GM19240 (cell line): Measurements from ENCODE around the gene ARL10.

Experiments used
- DNase-seq: peaks from one replicate; pipeline ENCODE4 v3.0.0; 2011; ENCODE audit warnings: low spot score; ENCODE audit not compliant: insufficient read length

The ARL10 gene

GRCh38 chr5:176410486-176411180 lies 45.3 kb downstream of the ARL10 start:
- no peak for DNase-seq

DNA sequence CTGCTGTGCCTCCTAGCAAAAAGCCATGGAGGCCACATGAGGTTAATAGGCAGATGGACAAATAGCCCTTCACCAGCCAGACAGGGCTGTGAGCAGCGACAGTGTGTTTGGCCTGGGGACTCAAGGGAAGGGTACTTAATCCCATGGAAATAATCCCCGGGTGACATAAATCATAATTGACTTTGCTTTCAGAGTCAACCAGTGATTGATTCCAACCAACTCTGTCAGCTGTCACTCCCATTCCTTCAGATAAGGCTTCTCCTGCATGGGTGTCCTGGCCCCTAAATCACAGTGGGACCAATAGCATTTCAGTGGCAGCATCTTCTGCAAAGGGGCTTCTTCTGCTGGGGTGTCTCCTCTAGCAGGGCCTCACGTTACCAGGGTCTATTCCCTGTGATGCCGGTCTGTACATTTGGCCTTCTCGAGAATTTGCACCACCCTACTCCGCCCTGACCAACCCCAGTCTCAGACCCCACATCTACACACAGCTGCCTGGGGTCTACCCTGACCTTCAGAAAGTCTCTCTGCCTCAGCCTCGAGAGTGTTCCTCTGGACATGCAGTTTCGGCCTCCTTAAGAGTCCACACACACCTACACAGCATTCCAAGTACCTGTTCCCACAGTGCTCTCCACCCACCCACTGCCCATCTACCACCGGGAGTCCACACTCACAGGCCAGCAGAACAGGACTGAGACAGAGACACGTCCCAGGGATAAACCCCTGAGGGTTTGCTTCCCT lies 47.4 kb downstream of the ARL10 start:
- DNase-seq: no peak

DNA sequence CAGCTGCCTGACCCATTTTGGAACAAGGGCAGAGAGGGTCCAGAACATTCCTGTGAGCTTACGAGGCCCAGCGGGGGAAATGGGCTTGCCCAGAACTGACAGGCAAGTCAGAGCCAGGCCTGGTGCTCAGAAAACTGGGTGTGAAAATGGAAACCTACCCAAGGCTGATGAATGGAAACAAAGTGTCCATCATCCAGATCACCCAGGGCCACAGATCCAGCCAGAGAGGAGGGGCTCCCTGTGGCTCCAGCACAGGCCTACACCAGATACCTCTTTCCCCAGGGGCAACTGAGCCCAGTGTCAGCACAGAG lies 47.9 kb downstream of the ARL10 start:
- no peak for DNase-seq

GRCh38 chr5:176413709-176414191 lies 48.5 kb downstream of the ARL10 start:
- DNase-seq: no peak

DNA sequence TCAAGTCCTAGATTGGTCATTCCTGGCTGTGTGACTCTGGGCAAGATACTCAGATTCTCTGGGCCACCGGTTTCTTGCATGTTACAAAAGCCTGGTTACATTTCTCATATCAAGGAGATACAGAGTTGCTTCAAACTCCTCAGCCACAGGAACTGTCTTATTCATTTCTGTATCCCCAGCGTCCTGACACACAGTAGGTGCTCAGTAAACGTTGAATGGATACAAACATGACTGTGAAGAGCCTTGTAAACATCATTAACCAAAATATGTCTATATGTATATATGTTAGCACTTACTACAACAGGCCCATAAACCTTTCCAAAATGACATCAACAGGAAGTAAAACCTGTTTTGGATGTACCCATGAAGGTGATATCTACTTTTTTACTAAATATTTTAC lies 49.4 kb downstream of the ARL10 start:
- no peak for DNase-seq

DNA sequence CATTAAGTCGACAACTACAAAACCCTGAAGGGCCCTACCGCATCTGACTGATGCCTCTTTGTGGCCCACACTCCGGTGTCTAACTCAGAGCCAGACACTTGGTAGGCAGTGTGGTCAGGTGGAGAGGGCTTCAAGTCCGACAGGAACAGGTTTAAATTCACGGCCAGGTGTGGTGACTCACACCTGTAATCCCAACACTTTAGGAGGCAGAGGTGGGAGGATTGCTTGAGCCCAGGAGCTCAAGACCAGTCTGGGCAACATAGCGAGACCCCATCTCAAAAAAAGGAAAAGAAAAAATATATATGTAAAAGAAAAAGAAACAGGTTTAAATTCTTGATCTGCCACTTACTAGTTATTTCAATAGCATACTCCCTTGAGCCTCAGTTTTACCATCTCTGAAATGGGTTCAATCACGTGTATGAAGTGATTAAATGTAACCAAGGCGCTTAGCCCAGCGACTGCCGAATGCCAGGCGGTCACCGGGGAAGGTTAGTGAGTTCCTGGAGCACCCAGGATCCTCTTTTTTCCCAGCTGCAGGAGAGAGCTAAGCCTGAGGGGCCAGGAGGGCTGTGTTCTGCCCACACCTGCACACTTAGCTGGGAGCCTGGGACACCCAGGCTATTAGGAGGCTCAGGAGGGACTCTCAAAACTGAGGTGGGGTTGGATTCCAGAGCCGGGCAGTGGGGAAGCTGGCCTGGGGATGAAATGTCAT lies 50.1 kb downstream of the ARL10 start:
- DNase-seq: no peak

GRCh38 chr5:176415952-176416924 lies 51.0 kb downstream of the ARL10 start, which contains the start of gene CLTB:
Gene CLTB (minus strand): TSS chr5:176416539. CDS start chr5:176416363, 176 bp downstream.
- DNase-seq: peak; percentile 80

DNA sequence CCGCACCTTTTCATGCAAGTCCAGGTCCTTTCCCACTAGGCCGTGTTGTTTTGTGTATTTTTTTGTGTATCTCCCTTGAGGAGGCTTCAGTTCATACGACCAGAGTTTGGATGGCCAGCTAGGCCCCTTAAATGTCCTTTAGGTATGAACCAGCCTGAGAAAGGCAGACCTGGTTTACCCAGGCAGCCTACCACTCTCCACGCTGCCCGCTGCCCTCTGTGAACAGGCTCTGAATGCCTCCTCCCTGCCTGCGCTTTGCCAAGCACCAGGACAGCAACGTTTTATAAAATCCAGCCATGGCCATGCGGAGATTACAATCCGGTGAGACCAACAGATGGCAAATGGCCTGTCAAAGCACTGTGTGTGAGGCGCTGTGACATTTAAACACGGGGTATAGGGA lies 51.7 kb downstream of the ARL10 start:
- DNase-seq: no peak

DNA sequence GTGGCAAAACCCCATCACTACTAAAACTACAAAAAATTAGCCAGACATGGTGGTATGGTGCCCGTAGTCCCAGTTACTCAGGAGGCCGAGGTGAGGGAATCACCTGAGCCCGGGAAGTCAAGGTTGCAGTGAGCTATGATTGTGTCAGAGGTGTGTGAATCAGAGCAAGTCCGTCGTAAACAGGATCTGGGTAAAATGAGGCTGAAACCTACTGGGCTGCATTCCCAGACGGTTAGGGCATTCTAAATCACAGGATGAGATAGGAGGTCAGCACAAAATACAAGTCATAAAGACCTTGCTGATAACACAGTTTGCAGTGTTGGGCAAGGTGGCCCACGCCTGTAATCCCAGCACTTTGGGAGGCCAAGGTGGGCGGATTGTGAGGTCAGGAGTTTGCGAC lies 53.0 kb downstream of the ARL10 start:
- no peak for DNase-seq

DNA sequence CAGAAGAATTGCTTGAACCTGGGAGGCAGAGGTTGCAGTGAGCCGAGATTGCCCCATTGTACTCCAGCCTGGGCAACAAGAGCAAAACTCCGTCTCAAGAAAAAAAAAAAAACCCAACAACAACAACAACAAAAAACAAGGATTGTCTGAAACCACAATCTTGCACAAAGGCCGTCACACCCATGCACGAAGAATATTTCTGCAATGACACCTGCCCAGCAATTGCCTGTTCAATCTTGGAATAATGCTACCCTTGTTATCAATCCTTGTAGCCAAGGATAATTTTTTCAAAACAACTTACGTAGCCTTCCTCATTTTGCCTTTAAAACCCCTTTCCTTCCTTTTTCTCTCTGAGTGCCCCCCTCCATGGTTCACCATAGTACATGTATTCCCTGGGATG lies 54.8 kb downstream of the ARL10 start:
- no peak for DNase-seq

DNA sequence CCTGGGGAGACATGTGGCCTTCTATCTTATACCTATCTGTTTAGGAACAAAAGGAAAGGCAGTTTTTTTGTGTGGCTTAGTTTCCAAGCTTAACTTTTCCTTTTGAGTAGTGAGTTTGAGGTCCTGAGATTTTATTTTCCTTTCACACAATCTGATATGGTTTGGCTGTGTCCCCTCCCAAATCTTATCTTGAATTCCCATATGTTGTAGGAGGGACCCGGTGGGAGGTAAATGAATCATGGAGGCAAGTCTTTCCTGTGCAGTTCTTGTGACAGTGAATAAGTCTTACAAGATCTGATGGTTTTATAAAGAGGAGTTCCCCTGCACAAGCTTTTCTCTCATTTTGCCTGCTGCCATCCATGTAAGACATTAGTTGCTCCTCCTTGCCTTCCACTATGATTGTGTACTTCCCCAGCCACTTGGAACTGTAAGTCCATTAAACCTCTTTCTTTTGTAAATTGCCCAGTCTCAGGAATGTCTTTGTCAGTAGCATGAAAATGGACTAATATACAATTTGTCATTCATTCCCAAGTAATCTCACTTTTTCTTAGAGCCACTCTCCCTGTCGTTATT lies 55.8 kb downstream of the ARL10 start:
- DNase-seq: no peak

DNA sequence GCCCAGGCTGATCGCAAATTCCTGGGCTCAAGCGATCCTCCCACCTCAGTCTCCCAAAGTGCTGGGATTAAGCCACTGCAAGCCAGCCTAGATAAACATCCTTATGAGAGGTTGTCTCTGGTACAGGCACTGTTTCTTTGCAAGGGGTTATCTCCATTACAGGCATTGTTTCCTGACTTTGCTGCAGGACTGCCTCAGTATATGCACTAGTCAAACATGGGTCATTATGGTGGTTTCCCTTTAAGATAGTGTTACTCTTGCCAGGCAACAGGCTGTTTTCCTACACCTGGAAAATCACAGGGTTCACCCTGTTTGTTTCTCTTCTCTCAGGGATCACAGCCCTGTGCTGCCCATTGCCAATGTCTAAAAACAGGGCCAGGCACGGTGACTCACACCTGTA lies 58.9 kb downstream of the ARL10 start:
- no peak for DNase-seq

DNA sequence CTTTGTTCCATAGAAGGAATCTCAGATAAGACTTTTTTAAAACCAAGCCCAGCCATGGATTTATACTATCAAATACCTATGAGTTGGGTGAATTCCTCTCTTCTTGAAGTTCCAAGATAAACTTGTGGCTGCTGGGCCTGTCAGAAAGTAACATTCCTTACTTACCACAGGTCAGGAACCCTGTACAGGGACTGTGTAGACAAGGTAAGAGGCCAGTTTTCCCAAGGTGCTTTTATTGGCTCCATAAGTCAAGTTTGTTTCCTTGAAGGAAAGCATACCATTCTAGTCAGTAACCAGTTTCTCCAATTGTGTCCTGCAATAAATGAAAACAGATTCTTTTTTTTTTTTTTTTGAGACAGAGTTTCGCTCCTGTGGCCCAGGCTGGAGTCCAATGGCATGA lies 59.9 kb downstream of the ARL10 start:
- DNase-seq: no peak

DNA sequence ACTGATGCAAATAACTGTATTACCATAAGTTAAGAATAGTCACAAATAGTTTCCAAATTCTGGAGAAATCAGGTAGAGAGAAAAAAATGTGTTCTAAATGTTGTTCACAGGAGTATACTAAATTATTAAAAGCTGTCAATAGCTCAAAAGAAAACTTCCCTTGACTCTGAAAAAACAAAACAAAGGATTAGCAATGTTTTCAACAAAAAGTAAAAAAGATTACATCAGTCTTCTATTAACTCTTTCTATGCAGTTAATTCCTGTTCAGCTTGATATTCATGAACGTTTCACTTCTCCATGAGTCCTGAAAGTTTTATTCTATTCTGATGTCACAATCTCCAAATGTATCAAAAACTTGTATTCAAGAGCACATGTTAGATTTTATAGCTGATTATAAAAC lies 60.5 kb downstream of the ARL10 start:
- DNase-seq: no peak

GRCh38 chr5:176426876-176427275 lies 61.6 kb downstream of the ARL10 start:
- no peak for DNase-seq

DNA sequence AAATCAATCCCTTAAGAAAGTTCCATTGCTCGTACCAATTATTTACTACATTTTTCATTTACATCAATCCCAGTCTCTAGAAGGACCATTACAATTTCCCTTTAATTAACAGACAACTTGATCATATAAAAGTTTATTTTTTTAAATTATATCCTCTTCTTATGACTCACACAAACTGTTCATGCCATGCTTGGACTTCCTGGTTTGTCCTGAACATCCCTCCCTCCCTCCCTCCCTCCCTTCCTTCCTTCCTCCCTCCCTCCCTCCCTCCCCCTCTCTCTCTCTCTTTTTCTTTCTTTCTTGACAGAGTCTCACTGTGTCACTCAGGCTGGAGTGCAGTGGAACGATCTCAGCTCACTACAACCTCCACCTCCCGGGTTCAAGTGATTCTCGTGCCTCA lies 62.7 kb downstream of the ARL10 start:
- DNase-seq: no peak

DNA sequence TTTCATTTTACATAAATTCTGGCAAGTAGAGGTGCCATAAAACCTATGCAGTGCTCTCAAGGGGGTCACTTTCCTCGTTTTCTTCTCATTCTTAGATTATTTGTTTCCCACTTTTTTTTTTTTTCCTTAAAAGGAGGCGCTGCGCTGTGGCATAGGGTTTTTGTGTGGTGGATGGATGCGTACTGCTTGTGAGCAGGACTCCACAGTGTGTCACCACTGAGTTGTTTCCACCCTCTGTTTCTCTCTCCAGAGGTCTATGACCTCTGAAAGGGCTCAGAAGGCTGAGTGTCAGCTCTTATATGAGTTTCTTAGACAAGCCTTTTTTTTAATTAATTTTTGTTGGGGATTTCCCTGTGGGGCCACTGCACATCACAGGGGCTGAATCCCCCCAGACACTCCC lies 64.7 kb downstream of the ARL10 start:
- no peak for DNase-seq
